Neuronal stem cell (in vitro differentiated cells): ENCODE results near the gene MTCL3.

Source experiments
- DNase-seq: peaks from one replicate; pipeline ENCODE4 v3.0.0-alpha.2; 2013; ENCODE audit warnings: low spot score
- H2AFZ ChIP-seq: one replicate; pipeline ENCODE4 v1.6.1; 2013; ENCODE audit warnings: mild to moderate bottlenecking, low read length, inconsistent platforms
- H2AK5ac ChIP-seq: 2 replicates; pipeline ENCODE4 v1.6.1; 2013; ENCODE audit warnings: low read depth, mild to moderate bottlenecking, inconsistent platforms, low read length, moderate library complexity, mixed read lengths
- H2BK120ac ChIP-seq: 2 replicates; pipeline ENCODE4 v1.6.1; 2013; ENCODE audit warnings: low read depth, mild to moderate bottlenecking, inconsistent platforms, low read length, moderate library complexity, mixed read lengths
- H2BK12ac ChIP-seq: one replicate; pipeline ENCODE4 v1.6.1; 2013; ENCODE audit warnings: low read length, inconsistent platforms
- H2BK15ac ChIP-seq: 2 replicates; pipeline ENCODE4 v1.6.1; 2013; ENCODE audit warnings: mild to moderate bottlenecking, low read length, inconsistent platforms, mixed read lengths
- H2BK5ac ChIP-seq: one replicate; pipeline ENCODE4 v1.6.1; 2013; ENCODE audit warnings: inconsistent platforms, mild to moderate bottlenecking, low read length, moderate library complexity
- H3K14ac ChIP-seq: one replicate; pipeline ENCODE4 v1.6.1; 2013; ENCODE audit warnings: low read length, inconsistent platforms
- H3K18ac ChIP-seq: 2 replicates; pipeline ENCODE4 v1.6.1; 2013; ENCODE audit warnings: low read length, inconsistent platforms
- H3K23ac ChIP-seq: 2 replicates; pipeline ENCODE4 v1.6.1; 2013; ENCODE audit warnings: low read depth, mild to moderate bottlenecking, mixed read lengths, low read length, inconsistent platforms; ENCODE audit not compliant: poor library complexity
- H3K27ac ChIP-seq: replicated peaks from 3 replicates; pipeline ENCODE4 v1.5.1; 2013; ENCODE audit warnings: low read length, inconsistent platforms
- H3K27me3 ChIP-seq, 3 experiments: 2 replicates each; pipeline ENCODE4 v1.6.1; 2013; ENCODE audit warnings: low read length in 3 of 3, mild to moderate bottlenecking in 2 of 3, inconsistent platforms in 1 of 3, low read depth in 1 of 3, mixed read lengths in 1 of 3, moderate library complexity in 1 of 3; ENCODE audit not compliant: control insufficient read depth in 3 of 3, insufficient read depth in 3 of 3
- H3K36me3 ChIP-seq, 2 donors: replicated peaks in 1 of 2; 2 replicates each; pipeline ENCODE4 v1.6.1; 2013; ENCODE audit warnings: low read length in 2 of 2; ENCODE audit not compliant: control insufficient read depth in 2 of 2, insufficient read depth in 2 of 2
- H3K4ac ChIP-seq: 2 replicates; pipeline ENCODE4 v1.6.1; 2013; ENCODE audit warnings: inconsistent platforms, mild to moderate bottlenecking, low read length, moderate library complexity
- H3K4me1 ChIP-seq, 2 donors: 1 replicate in 1 of 2; 2 replicates in 1 of 2; pipeline ENCODE4 v1.6.1; 2013; ENCODE audit warnings: low read length in 2 of 2, low read depth in 1 of 2; ENCODE audit not compliant: control insufficient read depth in 2 of 2, insufficient read depth in 1 of 2
- H3K4me2 ChIP-seq: one replicate; pipeline ENCODE4 v1.6.1; 2013; ENCODE audit warnings: mild to moderate bottlenecking, low read length, inconsistent platforms; ENCODE audit not compliant: insufficient read depth, poor library complexity, severe bottlenecking
- H3K4me3 ChIP-seq, 2 donors: 2 replicates each; pipeline ENCODE4 v1.5.1; 2013; ENCODE audit warnings: low read length in 2 of 2, mild to moderate bottlenecking in 2 of 2, inconsistent platforms in 1 of 2, moderate library complexity in 1 of 2
- H3K79me1 ChIP-seq: one replicate; pipeline ENCODE4 v1.6.1; 2013; ENCODE audit warnings: low read depth, mild to moderate bottlenecking, inconsistent platforms, low read length, moderate library complexity
- H3K9ac ChIP-seq: one replicate; pipeline ENCODE4 v1.6.1; 2013; ENCODE audit warnings: mild to moderate bottlenecking, low read depth, low read length, inconsistent platforms; ENCODE audit not compliant: poor library complexity
- H3K9me3 ChIP-seq, 2 donors: replicated peaks in 1 of 2; 2 replicates each; pipeline versions ENCODE3 to v1.6.1; 2013; ENCODE audit warnings: low read length in 2 of 2, mild to moderate bottlenecking in 2 of 2, inconsistent platforms in 1 of 2, low read depth in 1 of 2, mixed read lengths in 1 of 2, moderate library complexity in 1 of 2; ENCODE audit not compliant: control insufficient read depth in 2 of 2, insufficient read depth in 1 of 2
- H4K8ac ChIP-seq: one replicate; pipeline ENCODE4 v1.6.1; 2013; ENCODE audit warnings: low read depth, mild to moderate bottlenecking, inconsistent platforms, low read length, moderate library complexity
- H4K91ac ChIP-seq: one replicate; pipeline ENCODE4 v1.6.1; 2013; ENCODE audit warnings: low read length, low read depth, mild to moderate bottlenecking, inconsistent platforms; ENCODE audit not compliant: poor library complexity
- WGBS, 2 donors: extraction: QIAGEN DNeasy Blood & Tissue Kit; methylation state at CpG; one replicate each; pipeline ENCODE4 v1.1.7; 2013; ENCODE audit warnings: missing lambda C conversion rate in 2 of 2, mixed read lengths in 1 of 2; ENCODE audit not compliant: insufficient read length in 2 of 2, insufficient replicate concordance in 1 of 2; ENCODE audit errors: extremely low coverage in 2 of 2; 5-methylcytosine and 5-hydroxymethylcytosine counted together

The MTCL3 gene

GRCh38 chr6:127457456-127458064 is 61.6 kb downstream of the MTCL3 start:
- Histone ChIP-seq H3K27me3 (no peaks in the 10 kb centered on the region), H3K9me3 (no peaks in the 10 kb centered on the region), H2BK120ac (no peak overlapping the region), H3K4me1 (peaks cover 3 to 5% of the 10 kb centered on the region in 2 donors), H2AFZ (no peak overlapping the region), H3K4me3 (no peak overlapping the region), H2BK12ac (no peak overlapping the region), H3K18ac (no peak overlapping the region), H3K9ac (no peak overlapping the region), H4K91ac (no peak overlapping the region), H4K8ac (no peak overlapping the region), H3K14ac (no peak overlapping the region), H3K23ac (no peak overlapping the region), H3K27ac (no peak overlapping the region), H2BK5ac (no peak overlapping the region), H3K4ac (no peak overlapping the region), H3K4me2 (no peak overlapping the region), H2BK15ac (no peak overlapping the region), H3K36me3 (peaks cover 0 to 96% of the 10 kb centered on the region in 2 donors), H2AK5ac (no peak overlapping the region), H3K79me1 (no peaks in the 10 kb centered on the region)
- no peak for DNase-seq
- WGBS, 2 donors, result no CpG with 5 or more reads among the region's 3 CpGs

- Histone ChIP-seq H3K14ac (no peak overlapping the region), H3K27ac (no peak overlapping the region), H3K4me3 (no peak overlapping the region), H3K18ac (no peak overlapping the region), H3K4ac (no peak overlapping the region), H2AK5ac (no peak overlapping the region), H4K91ac (no peak overlapping the region), H4K8ac (no peak overlapping the region), H3K4me1 (peaks cover 3 to 5% of the 10 kb centered on the region in 2 donors), H2BK15ac (no peak overlapping the region), H2BK5ac (no peak overlapping the region), H3K23ac (no peak overlapping the region), H3K36me3 (peaks cover 0 to 97% of the 10 kb centered on the region in 2 donors), H2BK12ac (no peak overlapping the region), H2AFZ (no peak overlapping the region), H3K9ac (no peak overlapping the region), H3K27me3 (no peaks in the 10 kb centered on the region), H3K79me1 (no peaks in the 10 kb centered on the region), H2BK120ac (no peak overlapping the region), H3K4me2 (no peak overlapping the region), H3K9me3 (no peaks in the 10 kb centered on the region)
- no peak for DNase-seq
- WGBS, 2 donors, result no CpG with 5 or more reads among the region's 3 CpGs
Measured at GRCh38 chr6:127456465-127456864, 62.7 kb downstream of the MTCL3 start.

GRCh38 chr6:127453845-127454619 is 65.1 kb downstream of the MTCL3 start:
- Histone ChIP-seq H3K9me3 (no peaks in the 10 kb centered on the region), H2BK12ac (no peak overlapping the region), H2AFZ (no peak overlapping the region), H2BK120ac (no peak overlapping the region), H2BK5ac (no peak overlapping the region), H3K4me1 (peaks cover 3% of the 10 kb centered on the region in 2 donors), H3K4ac (no peak overlapping the region), H2AK5ac (no peak overlapping the region), H3K9ac (no peak overlapping the region), H3K23ac (no peak overlapping the region), H3K14ac (no peak overlapping the region), H3K27ac (no peak overlapping the region), H3K4me2 (no peak overlapping the region), H3K36me3 (peaks cover 3 to 97% of the 10 kb centered on the region in 2 donors), H3K27me3 (no peaks in the 10 kb centered on the region), H3K4me3 (no peak overlapping the region), H3K18ac (no peak overlapping the region), H4K8ac (no peak overlapping the region), H2BK15ac (no peak overlapping the region), H4K91ac (no peak overlapping the region), H3K79me1 (no peaks in the 10 kb centered on the region)
- DNase-seq, result no peak
- no CpG with 5 or more reads among the region's 2 CpGs for WGBS, 2 donors

GRCh38 chr6:127452803-127453202 is 66.3 kb downstream of the MTCL3 start:
- Histone ChIP-seq H3K14ac (no peak overlapping the region), H3K9ac (no peak overlapping the region), H3K4ac (no peak overlapping the region), H3K18ac (no peak overlapping the region), H3K4me1 (no peaks in the 10 kb centered on the region), H4K91ac (no peak overlapping the region), H3K79me1 (no peaks in the 10 kb centered on the region), H4K8ac (no peak overlapping the region), H3K9me3 (no peaks in the 10 kb centered on the region), H2AK5ac (no peak overlapping the region), H3K36me3 (peaks cover 3 to 98% of the 10 kb centered on the region in 2 donors), H2BK120ac (no peak overlapping the region), H2BK5ac (no peak overlapping the region), H2BK12ac (no peak overlapping the region), H3K4me3 (no peak overlapping the region), H3K23ac (no peak overlapping the region), H3K27ac (no peak overlapping the region), H3K27me3 (no peaks in the 10 kb centered on the region), H2BK15ac (no peak overlapping the region), H2AFZ (no peak overlapping the region), H3K4me2 (no peak overlapping the region)
- DNase-seq, result no peak
